Measurements from ENCODE around the gene TBC1D9B.
"Not testable (repeated sequence)": the region's sequence is repeated elsewhere in the genome, so short reads cannot be mapped to it uniquely, and the experiment has no call there.

TBC1D9B gene

DNA sequence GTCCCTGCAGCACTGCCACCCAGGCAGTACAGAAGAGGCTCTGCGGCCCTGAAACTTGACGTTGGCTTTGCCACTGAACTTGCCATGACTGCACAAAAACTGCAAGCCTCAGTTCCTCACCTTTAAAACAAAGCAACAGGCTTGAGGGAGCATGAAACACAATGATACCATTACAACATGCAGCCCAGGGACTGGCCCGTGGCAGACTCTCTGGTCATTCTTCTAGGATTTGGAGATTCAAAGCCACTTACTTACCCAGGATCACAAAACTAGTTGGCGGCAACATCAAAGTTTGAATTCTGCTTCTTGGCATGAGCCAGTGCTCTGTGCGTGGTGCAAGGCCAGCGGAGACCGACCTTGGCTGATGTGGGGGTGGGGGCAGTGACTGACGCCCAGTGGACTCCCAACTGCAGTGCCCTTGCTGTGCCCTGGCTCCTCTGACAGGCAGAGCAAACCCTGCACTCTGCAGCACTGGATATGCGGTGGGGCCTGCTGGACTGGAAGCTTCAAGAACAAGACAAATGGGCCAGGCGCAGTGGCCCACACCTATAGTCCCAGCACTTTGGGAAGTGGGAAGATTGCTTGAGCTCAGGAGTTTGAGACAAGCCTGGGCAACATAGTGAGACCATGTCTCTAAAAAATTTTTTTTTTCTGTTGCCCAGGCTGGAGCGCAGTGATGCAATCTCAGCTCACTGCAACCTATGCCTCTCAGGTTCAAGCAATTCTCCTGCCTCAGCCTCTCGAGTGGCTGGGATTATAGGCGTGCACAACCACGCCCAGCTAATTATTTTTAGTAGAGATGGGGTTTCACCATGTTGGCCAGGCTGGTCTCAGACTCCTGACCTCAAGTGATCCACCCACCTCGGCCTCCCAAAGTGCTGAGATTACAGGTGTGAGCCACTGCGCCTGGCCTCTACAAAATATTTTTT, 68.1 kb downstream of the TBC1D9B start:
- TF ChIP-seq, protein P1, sequence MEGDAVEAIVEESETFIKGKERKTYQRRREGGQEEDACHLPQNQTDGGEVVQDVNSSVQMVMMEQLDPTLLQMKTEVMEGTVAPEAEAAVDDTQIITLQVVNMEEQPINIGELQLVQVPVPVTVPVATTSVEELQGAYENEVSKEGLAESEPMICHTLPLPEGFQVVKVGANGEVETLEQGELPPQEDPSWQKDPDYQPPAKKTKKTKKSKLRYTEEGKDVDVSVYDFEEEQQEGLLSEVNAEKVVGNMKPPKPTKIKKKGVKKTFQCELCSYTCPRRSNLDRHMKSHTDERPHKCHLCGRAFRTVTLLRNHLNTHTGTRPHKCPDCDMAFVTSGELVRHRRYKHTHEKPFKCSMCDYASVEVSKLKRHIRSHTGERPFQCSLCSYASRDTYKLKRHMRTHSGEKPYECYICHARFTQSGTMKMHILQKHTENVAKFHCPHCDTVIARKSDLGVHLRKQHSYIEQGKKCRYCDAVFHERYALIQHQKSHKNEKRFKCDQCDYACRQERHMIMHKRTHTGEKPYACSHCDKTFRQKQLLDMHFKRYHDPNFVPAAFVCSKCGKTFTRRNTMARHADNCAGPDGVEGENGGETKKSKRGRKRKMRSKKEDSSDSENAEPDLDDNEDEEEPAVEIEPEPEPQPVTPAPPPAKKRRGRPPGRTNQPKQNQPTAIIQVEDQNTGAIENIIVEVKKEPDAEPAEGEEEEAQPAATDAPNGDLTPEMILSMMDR (IDR thresholded peaks at IDR 0.05; ENCODE audit: insufficient read depth, missing control alignments): no peak
- FAIRE-seq (no peak), DNase-seq (ENCODE audit: insufficient read length, low spot score) (no peak)

DNA sequence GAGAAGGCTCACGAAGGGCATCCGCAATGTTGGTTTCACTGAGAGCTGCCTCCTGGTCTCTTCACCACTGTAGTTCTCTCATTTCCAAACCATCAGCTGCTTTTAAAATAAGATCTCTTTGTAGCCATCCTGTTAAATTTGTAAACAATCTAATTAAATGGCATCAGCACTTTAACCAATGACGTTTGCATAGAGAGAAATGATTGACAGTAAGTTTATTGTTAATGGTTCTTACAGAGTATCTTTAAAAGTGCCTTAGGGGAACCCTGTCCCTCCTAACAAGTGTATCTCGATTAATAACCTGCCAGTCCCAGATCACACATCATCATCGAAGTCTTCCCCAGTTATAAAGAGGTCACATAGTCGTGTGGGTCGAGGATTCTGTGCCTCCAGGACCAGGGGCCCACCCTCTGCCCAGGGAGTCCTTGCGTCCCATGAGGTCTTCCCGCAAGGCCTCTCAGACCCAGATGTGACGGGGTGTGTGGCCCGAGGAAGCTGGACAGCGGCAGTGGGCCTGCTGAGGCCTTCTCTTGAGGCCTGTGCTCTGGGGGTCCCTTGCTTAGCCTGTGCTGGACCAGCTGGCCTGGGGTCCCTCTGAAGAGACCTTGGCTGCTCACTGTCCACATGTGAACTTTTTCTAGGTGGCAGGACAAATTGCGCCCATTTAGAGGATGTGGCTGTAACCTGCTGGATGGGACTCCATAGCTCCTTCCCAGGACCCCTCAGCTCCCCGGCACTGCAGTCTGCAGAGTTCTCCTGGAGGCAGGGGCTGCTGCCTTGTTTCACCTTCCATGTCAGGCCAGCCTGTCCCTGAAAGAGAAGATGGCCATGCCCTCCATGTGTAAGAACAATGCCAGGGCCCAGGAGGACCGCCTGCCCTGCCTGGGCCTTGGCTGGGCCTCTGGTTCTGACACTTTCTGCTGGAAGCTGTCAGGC, 70.4 kb downstream of the TBC1D9B start:
- DNase-seq (ENCODE audit: insufficient read length, low spot score) (no peak), FAIRE-seq (no peak)
- TF ChIP-seq, protein P1 (IDR thresholded peaks at IDR 0.05; ENCODE audit: insufficient read depth, missing control alignments): no peak

DNA sequence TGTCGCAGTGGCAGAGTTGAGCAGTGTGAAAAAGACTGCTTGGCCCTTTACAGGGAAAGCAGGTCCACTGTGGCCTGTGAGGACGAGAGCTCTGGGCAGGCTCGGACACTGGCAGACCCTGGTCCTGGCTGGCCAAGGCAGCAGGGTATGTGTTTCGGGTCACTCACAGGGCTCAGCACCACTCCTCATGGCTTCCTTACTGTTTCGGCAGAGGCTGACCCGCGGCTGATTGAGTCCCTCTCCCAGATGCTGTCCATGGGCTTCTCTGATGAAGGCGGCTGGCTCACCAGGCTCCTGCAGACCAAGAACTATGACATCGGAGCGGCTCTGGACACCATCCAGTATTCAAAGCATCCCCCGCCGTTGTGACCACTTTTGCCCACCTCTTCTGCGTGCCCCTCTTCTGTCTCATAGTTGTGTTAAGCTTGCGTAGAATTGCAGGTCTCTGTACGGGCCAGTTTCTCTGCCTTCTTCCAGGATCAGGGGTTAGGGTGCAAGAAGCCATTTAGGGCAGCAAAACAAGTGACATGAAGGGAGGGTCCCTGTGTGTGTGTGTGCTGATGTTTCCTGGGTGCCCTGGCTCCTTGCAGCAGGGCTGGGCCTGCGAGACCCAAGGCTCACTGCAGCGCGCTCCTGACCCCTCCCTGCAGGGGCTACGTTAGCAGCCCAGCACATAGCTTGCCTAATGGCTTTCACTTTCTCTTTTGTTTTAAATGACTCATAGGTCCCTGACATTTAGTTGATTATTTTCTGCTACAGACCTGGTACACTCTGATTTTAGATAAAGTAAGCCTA, 71.3 kb downstream of the TBC1D9B start:
- no peak for FAIRE-seq
- DNase-seq (ENCODE audit: insufficient read length, low spot score): no peak
- TF ChIP-seq, protein P1 (IDR thresholded peaks at IDR 0.05; ENCODE audit: insufficient read depth, missing control alignments): no peak

DNA sequence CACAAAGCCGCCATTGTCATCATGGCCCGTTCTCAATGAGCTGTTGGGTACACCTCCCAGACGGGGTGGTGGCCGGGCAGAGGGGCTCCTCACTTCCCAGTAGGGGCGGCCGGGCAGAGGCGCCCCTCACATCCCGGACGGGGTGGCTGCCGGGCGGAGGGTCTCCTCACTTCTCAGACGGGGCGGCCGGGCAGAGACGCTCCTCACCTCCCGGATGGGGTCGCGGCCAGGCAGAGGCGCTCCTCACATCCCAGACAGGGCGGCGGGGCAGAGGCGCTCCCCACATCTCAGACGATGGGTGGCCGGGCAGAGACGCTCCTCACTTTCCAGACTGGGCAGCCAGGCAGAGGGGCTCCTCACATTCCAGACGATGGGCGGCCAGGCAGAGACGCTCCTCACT, 72.8 kb downstream of the TBC1D9B start:
- not testable (repeated sequence) for FAIRE-seq; DNase-seq (ENCODE audit: insufficient read length, low spot score)

DNA sequence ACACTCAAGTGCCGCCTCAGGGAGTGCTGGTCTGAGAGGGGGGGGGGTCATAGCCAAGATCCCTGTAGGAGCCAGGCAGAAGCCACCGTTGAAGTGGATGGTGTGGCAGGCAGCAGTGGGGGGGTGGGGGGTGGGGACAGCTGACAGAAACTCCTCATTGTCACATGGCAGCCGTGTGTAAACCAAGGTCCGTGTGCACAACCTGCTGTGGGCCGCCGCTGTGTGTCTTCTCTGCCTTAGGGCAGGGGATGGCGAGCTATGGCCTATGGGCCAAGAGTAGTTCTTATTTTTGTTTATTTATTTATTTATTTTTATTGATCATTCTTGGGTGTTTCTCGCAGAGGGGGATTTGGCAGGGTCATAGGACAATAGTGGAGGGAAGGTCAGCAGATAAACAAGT, 73.6 kb downstream of the TBC1D9B start:
- DNase-seq (ENCODE audit: insufficient read length, low spot score) (no peak), FAIRE-seq (no peak)
- TF ChIP-seq, protein P1 (IDR thresholded peaks at IDR 0.05; ENCODE audit: insufficient read depth, missing control alignments): no peak

DNA sequence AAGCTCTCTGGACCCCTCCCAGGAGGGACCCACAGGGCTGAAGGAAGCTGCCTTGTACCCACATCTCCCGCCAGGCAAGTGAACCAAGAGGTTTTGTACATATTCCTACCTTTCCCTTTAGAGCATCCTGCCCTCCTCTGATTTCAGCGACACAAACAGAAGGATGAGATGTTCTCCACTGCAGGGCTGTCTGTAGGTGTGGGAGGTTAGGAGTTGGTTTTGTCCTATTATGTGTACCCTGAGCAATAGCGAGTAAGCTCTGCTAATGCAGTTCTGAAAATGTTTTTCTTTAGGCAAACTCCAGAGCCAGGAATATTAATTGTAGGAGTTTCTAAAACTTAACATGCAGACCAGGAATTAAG, 74.0 kb downstream of the TBC1D9B start:
- FAIRE-seq (no peak), DNase-seq (ENCODE audit: insufficient read length, low spot score) (no peak)
- TF ChIP-seq, protein P1 (IDR thresholded peaks at IDR 0.05; ENCODE audit: insufficient read depth, missing control alignments): no peak
